CD4-positive, alpha-beta T cell treated with Interleukin-4 for 1 hour (primary cell): Measurements from ENCODE around the gene ZNF892.

Experiments
- DNase-seq, 2 donors: peaks; one replicate each; pipeline ENCODE4 v3.0.0-alpha.2; 2020 to 2022

The ZNF892 gene

DNA sequence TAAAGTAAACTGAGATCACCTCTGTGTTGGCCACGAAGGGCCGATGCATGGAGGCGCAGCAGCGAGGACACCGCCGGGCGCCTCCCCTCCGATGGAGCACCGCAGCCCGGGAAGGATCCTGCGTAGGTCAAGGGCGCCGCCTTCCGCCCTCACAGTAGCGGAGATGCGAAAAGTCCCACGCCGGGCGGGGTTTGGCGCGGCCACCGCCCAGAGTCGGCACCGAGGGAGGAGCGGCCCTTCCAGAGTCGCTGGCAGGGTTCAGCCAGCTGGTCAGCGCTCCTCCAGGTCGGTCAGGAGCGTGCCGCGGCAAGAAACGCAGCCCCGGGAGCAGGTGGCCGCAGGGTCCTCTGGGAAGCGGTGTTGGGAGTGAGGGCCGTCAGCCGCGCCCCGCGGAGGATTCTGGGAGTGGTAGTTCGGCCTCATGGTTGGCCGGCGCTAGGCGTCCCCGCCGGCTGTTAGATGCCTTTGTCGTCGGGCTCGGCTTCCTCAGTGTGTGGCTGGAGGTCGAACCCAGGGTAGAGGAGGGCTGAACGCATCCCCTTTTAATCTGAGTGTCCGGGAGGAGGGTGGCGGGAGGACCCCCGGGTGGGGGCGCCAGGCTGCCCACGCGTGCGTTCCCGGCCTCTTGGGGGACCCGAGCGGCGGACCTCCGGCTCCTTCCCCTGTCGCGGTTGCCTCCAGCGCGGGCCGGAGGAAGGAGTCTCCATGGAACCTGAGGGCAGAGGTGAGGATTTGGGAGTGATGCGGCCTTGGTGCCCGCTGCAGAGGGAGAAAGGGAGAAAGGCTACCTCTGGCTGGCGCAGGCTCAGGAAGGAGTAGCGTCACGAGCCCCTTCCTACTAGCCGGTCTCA lies at the start of gene ZNF892:
TSS of gene ZNF892 (plus strand) at position 411 of the 851 bp plus-strand sequence. CDS start at position 706, 295 bp downstream.
- peak; percentile 81 to 82 for DNase-seq

DNA sequence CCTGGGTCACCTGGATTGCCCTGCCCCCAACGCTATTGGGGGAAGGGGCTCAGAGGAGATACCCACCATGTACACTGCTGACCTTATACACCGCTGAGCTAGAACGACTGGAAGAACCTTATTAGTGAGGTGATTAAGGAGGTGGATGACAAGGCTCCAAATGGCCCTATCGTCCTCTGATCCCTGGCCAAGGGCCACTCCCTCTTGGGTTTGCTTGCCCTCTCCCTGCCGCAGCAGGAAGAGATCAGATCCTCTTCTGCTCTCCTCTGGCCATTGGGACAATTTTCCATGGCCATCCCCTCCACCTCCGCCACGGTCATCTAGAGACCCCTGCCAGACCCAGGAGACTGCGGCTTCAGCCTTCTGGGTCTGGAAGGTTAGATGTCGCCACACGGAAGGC lies 48.9 kb upstream of the ZNF892 start:
- DNase-seq = no peak

DNA sequence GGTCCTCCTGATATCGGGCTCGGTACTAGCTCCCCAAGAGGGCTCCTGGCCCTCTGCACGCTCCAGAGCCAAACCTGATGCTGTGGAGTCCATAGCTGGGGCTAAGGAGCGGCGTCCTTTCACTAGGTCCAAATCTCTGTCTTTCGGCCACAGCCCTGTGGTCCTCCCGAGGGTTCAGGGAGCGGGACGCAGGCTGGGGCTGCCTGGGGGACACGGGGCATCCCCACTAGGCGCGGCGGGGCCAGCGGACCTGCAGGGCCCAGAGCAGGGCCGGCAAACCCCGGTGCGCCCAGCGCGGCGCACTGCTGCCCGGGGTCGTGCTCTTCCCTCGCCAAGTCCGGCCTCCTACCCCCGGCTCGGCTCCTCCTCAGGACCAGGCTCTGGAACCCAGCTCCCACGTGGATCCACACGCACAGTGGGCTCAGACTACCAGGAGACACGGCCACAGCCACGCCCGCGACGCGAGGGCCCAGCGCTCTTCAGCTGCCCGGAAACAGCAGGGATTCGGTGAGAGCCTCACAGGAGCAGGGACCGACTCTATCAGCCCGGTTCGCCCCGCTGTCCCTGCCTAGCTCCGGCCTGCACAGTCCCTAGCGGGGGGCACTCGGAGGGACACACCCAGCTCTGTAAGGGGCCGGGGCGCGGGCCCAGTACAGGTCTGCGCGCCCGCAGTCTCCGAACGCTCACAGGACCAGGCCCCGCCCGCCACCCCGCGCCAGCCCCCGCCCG lies 48.3 kb upstream of the ZNF892 start:
- DNase-seq = no peak

DNA sequence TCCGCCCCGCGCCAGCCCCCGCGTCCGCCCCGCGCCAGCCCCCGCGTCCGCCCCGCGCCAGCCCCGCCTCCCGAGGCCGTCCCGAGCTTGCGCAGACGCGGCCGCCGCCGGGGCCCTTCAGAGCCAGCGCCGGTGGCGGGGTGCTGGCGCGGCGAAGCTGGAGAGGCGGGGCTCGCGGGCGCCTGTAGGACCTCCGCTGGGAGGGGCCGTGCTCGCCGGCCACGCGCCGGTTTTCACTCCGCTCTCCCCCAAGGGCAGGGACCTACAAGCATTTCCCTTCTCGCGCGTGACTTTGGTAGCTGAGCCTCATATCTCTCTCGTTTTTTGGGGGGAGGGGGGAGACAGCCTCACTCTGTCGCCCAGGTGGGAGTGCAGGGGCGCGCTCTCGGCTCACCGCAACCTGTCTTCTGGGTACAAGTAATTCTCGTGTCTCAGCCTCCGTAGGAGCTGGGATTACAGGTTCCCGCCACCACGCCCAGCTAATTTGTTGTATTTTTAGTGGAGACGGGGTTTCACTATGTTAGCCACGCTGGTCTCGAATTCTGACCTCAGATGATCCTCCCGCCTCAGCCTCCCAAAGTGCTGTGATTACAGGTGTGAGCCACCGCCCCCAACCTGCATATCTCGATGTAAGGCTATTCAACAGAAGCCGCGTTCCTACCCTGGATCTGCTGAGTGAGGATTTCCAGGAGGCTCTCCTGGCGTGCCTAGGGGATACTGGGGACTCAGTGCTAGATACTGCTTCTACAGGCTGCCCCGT lies 47.5 kb upstream of the ZNF892 start, which contains the start of gene ZNF514:
TSS of gene ZNF514 (minus strand) at position 159 of the 760 bp plus-strand sequence. CDS start 6,595 bp downstream, outside the sequence.
- DNase-seq = peak; percentile 79 to 83

DNA sequence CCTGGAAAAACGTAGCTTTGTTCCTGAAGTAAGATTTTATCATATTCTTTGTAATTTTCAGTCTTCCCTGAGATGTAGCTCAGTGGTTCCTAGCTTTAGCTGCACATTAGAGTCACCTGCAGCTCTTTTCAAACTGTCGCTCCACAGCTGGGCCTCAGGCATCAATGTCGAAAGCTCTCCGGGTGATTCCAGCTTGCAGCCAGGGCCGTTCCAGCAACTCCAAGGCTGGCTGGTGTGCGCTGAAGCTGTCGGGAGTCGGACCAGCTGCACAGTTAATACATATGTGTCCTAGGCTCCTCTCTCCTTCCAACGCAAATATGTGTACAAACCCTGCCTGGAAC lies 42.3 kb upstream of the ZNF892 start:
- DNase-seq = no peak

DNA sequence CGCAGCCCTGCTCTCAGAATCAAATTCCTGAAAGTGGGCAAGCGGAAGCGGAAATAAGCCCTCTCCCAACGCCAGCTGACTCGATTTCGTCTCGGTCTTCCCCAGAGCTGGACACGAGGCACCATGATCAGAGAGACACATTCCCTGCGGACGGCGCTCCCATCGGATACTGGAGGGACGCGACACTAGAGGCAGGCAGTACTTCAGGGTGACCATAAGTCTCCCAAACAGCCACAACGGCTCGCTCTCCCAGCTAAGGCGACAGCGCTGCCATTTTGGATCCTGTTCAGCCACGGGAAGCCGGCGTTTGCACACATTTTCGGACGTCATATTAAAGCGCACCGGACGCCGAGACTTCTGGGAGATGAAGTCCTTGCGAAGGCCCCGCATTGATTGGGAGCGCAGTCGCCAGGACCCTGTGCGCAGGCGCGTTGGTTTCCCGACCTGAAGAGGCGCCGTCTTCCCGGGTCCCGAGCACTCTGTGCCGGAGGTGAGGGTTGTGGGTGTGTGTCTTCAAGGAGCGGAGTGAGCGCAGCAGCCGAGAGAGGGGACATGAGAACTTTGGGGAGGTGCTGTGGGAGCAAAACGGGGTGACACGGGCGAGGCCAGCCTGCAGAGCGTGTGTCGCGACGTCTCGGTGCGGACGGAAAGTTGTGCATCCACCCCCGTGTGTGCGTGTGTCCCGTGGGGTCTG lies 41.8 kb upstream of the ZNF892 start, which contains the start of gene ZNF2:
TSS of gene ZNF2 (plus strand) at position 439 of the 694 bp plus-strand sequence. CDS start 10,418 bp downstream, outside the sequence.
- DNase-seq = peak; percentile 97

GRCh38 chr2:95166065-95166763 lies 41.1 kb upstream of the ZNF892 start:
- DNase-seq = no peak

GRCh38 chr2:95171902-95172301 lies 35.4 kb upstream of the ZNF892 start:
- no peak for DNase-seq

GRCh38 chr2:95174031-95174542 lies 33.2 kb upstream of the ZNF892 start:
- no peak for DNase-seq

DNA sequence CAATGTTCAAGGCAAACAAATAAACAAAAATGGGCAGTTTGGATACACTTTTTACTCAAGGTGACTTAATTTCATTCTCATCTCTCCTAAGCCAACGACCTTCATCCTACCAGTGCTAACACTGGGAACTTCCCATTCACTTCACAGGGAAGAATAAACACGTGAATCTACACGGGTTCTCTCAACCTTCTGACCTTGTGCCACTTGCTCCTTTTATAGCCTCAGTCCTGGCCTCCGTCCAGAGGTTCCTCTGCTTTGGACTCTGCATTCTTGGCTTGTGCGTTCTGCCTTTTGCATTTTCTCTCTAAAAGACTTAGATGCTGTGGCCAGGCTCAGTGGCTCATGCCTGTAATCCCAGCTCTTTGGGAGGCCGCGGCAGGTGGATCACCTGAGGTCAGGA lies 27.9 kb upstream of the ZNF892 start:
- DNase-seq = no peak

GRCh38 chr2:95181774-95182173 lies 25.5 kb upstream of the ZNF892 start:
- no peak for DNase-seq

- DNase-seq = no peak
These were observed 22.1 kb upstream of the ZNF892 start for GRCh38 chr2:95185197-95185596.

DNA sequence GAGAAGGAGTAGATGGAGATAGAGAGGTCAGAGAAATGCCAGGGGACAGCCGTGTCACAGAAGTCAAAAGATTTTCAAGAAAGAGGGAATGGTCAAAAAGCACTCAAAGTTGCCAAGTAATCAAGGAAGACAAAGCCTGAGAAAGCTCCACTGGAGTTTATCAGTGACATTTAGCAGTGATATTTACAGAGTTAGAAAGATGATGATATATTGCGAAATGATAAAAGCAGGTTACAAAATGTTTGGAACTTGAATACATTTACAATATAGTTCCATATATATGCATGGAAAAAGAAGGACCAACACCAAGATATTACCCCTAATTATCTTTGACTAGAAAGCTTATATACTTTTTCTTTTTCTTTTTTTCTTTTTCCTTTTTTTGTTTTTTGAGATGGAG lies 21.3 kb upstream of the ZNF892 start:
- no peak for DNase-seq

DNA sequence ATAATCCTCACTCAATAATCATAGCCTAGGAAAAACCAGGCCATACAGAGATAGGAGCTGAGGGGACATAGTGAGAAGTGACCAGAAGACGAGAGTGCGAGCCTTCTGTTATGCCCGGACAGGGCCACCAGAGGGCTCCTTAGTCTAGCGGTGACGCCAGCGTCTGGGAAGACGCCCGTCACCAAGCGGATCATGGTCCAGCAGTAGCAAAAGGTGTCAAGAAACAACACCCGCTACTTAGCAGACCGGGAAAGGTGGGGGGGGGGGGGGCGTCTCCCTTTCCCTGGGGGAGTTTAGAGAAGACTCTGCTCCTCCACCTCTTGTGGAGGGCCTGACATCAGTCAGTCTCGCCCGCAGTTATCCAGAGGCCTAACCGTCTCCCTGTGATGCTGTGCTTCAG lies 14.4 kb upstream of the ZNF892 start:
- DNase-seq = peak; percentile 37

- no peak for DNase-seq
These were observed 3.4 kb upstream of the ZNF892 start for GRCh38 chr2:95203911-95204310.

DNA sequence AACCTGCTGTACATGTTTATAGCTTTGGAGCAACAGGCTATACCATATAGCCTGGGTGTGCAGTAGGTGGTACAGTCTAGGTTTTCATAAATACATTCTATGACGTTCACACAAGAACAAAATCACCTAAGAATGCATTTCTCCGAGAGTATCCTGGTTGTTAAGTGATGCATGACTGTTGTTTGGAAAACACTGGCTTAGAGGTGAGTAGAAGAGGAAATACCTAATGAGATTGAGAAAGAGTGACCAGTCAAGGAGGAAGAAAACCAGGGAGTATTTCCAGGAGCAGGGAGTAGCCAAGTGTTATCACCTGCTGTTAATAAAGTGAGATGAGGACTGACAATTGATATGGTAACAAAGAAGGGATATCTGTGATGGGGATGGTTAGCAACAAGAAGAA lies 2.9 kb upstream of the ZNF892 start:
- no peak for DNase-seq

DNA sequence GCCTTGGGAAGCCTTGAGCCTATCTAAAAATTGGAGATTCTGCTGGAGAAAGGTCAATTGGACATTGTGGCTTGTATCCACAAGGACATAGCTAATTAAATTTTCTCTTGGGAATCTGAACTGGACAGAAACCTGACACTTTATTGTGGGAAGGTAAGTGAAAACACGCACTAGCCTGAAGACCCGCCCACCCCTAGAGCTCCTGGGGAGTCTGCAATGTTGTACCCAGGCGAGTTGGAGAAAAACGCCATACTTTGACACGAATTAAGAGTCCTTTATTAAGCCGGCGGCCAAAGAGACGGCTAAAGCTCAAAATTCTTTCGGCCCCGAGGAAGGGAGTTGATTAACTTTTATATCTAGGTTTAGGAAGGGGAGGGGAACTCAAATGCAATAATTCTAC lies 1.2 kb upstream of the ZNF892 start:
- DNase-seq = no peak

- no peak for DNase-seq
These were observed 785 bp downstream of the ZNF892 start for GRCh38 chr2:95208106-95208505.

DNA sequence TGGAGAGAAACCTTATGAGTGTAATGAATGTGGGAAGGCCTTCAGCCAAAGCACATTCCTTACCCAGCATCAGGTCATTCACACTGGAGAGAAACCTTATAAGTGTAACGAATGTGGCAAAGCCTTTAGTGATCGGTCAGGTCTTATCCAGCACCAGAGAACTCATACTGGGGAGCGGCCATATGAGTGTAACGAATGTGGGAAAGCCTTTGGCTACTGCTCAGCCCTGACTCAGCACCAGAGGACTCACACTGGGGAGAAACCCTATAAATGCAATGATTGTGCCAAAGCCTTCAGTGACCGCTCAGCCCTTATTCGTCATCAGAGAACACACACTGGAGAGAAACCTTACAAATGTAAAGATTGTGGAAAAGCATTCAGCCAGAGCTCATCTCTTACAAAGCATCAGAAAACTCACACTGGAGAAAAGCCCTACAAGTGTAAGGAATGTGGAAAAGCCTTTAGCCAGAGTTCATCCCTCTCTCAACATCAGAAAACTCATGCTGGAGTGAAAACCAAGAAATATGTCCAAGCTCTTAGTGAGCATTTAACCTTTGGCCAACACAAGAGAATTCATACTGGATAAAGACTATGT lies 7.8 kb downstream of the ZNF892 start:
- DNase-seq = no peak

- DNase-seq = no peak
These were observed 13.1 kb downstream of the ZNF892 start for GRCh38 chr2:95220449-95220848.

DNA sequence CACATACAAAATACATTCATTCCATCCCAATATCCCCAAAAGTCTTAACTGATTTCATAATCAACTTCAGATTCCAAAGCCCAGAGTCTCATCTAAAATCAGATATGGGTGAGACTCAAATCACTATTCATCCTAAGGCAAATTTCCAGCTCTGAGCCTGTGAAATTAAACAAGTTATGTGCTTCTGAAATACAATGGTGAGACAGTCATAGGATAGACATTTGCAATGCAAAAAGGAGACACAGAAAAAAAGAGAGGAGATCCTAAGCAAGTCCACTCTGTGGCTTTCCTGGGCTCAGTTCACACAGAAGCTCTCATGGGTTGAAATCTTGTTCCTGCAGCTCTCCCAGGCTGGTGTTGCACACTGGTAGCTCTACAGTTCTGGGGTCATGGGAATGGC lies 18.3 kb downstream of the ZNF892 start:
- DNase-seq = no peak
